ENCODE measurements around the gene SHOC2.

GRCh38 chr10:110951381-110951780 lies 32.0 kb downstream of the SHOC2 start:
- TF ChIP-seq POLR2A (IDR thresholded peaks at IDR 0.05; ENCODE audit: insufficient read depth in 1 of 2, low read depth in 2 of 2, low read length in 2 of 2): no peak
- TF ChIP-seq, protein P1, sequence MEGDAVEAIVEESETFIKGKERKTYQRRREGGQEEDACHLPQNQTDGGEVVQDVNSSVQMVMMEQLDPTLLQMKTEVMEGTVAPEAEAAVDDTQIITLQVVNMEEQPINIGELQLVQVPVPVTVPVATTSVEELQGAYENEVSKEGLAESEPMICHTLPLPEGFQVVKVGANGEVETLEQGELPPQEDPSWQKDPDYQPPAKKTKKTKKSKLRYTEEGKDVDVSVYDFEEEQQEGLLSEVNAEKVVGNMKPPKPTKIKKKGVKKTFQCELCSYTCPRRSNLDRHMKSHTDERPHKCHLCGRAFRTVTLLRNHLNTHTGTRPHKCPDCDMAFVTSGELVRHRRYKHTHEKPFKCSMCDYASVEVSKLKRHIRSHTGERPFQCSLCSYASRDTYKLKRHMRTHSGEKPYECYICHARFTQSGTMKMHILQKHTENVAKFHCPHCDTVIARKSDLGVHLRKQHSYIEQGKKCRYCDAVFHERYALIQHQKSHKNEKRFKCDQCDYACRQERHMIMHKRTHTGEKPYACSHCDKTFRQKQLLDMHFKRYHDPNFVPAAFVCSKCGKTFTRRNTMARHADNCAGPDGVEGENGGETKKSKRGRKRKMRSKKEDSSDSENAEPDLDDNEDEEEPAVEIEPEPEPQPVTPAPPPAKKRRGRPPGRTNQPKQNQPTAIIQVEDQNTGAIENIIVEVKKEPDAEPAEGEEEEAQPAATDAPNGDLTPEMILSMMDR (CRISPR knock-in tag; IDR thresholded peaks at IDR 0.05): no peak
- TF ChIP-seq, protein P2, sequence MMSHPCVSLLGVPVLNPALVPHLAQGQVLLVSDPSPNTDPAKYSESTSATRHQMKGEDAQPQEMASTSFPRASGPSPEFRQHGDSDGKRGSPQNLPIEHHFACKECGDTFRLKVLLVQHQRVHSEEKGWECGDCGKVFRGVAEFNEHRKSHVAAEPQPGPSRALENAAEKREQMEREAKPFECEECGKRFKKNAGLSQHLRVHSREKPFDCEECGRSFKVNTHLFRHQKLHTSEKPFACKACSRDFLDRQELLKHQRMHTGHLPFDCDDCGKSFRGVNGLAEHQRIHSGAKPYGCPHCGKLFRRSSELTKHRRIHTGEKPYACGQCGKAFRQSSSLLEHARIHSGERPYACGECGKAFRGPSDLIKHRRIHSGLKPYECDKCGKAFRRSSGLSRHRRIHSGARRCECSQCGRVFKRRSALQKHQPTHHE (CRISPR knock-in tag; IDR thresholded peaks at IDR 0.05; ENCODE audit: borderline replicate concordance): no peak
